CD4-positive, alpha-beta T cell treated with Interleukin-6 at 100 ng/mL for 8 hours (primary cell): Measurements from ENCODE around the gene GRIK1.

Experiments
- DNase-seq: peaks from one replicate; pipeline ENCODE4 v3.0.0-alpha.2; 2020; ENCODE audit warnings: mixed read lengths, low spot score

The GRIK1 gene

GRCh38 chr21:29671728-29672127 lies 268.1 kb downstream of the GRIK1 start:
- DNase-seq, result no peak

GRCh38 chr21:29670228-29670627 lies 269.6 kb downstream of the GRIK1 start:
- DNase-seq, result no peak

- no peak for DNase-seq
These were observed 270.4 kb downstream of the GRIK1 start for GRCh38 chr21:29669416-29669815.

GRCh38 chr21:29667651-29668050 lies 272.1 kb downstream of the GRIK1 start:
- no peak for DNase-seq

GRCh38 chr21:29664615-29665014 lies 275.2 kb downstream of the GRIK1 start:
- no peak for DNase-seq

- no peak for DNase-seq
These were observed 277.9 kb downstream of the GRIK1 start for GRCh38 chr21:29661672-29662442.

GRCh38 chr21:29660047-29660720 lies 279.6 kb downstream of the GRIK1 start:
- DNase-seq, result no peak

- no peak for DNase-seq
These were observed 280.9 kb downstream of the GRIK1 start for GRCh38 chr21:29658934-29659203.

GRCh38 chr21:29658177-29658933 lies 281.4 kb downstream of the GRIK1 start:
- DNase-seq, result no peak

- DNase-seq, result no peak
These were observed 282.4 kb downstream of the GRIK1 start for GRCh38 chr21:29657240-29657989.

GRCh38 chr21:29656504-29657239 lies 283.1 kb downstream of the GRIK1 start:
- DNase-seq, result no peak

- DNase-seq, result no peak
These were observed 284.2 kb downstream of the GRIK1 start for GRCh38 chr21:29655577-29655976.

GRCh38 chr21:29654855-29655254 lies 284.9 kb downstream of the GRIK1 start:
- no peak for DNase-seq

GRCh38 chr21:29654203-29654602 lies 285.6 kb downstream of the GRIK1 start:
- DNase-seq, result no peak

- DNase-seq, result no peak
These were observed 289.2 kb downstream of the GRIK1 start for GRCh38 chr21:29650523-29651022.

- no peak for DNase-seq
These were observed 290.4 kb downstream of the GRIK1 start for GRCh38 chr21:29649406-29649814.

GRCh38 chr21:29648710-29649240 lies 291.0 kb downstream of the GRIK1 start:
- no peak for DNase-seq

- DNase-seq, result no peak
These were observed 292.4 kb downstream of the GRIK1 start for GRCh38 chr21:29647353-29647781.

GRCh38 chr21:29645666-29646553 lies 293.9 kb downstream of the GRIK1 start:
- DNase-seq, result no peak

- no peak for DNase-seq
These were observed 296.5 kb downstream of the GRIK1 start for GRCh38 chr21:29643289-29643688.
